ENCODE results near the gene GALNT18. TPM values are rescaled to one million over a fixed set of nuclear protein-coding genes. Genes with fewer than 3 reads are reported as not detected.

The GALNT18 gene
- total RNA-seq, 1 donor from 2014 or later, result 6.6 TPM

- DNase-seq (ENCODE audit: low read depth), result peak; percentile 25
- Histone ChIP-seq H3K4me3 (ENCODE audit: low read depth, low read length) (no peak overlapping the region), H3K27me3 (ENCODE audit: control insufficient read depth, insufficient read depth, low read length) (peaks cover 2% of the 10 kb centered on the region), H3K36me3 (ENCODE audit: control insufficient read depth, insufficient read depth, low read length) (no peaks in the 10 kb centered on the region)
- TF ChIP-seq, protein P1, sequence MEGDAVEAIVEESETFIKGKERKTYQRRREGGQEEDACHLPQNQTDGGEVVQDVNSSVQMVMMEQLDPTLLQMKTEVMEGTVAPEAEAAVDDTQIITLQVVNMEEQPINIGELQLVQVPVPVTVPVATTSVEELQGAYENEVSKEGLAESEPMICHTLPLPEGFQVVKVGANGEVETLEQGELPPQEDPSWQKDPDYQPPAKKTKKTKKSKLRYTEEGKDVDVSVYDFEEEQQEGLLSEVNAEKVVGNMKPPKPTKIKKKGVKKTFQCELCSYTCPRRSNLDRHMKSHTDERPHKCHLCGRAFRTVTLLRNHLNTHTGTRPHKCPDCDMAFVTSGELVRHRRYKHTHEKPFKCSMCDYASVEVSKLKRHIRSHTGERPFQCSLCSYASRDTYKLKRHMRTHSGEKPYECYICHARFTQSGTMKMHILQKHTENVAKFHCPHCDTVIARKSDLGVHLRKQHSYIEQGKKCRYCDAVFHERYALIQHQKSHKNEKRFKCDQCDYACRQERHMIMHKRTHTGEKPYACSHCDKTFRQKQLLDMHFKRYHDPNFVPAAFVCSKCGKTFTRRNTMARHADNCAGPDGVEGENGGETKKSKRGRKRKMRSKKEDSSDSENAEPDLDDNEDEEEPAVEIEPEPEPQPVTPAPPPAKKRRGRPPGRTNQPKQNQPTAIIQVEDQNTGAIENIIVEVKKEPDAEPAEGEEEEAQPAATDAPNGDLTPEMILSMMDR (IDR thresholded peaks at IDR 0.05; ENCODE audit: insufficient read depth, low read length, poor library complexity, severe bottlenecking), result no peak
Measured at GRCh38 chr11:11558826-11559225, 63.0 kb downstream of the GALNT18 start.

- TF ChIP-seq, protein P1 (IDR thresholded peaks at IDR 0.05; ENCODE audit: insufficient read depth, low read length, poor library complexity, severe bottlenecking), result no peak
- Histone ChIP-seq H3K4me3 (ENCODE audit: low read depth, low read length) (no peak overlapping the region), H3K36me3 (ENCODE audit: control insufficient read depth, insufficient read depth, low read length) (no peaks in the 10 kb centered on the region), H3K27me3 (ENCODE audit: control insufficient read depth, insufficient read depth, low read length) (peaks cover 2% of the 10 kb centered on the region)
- DNase-seq (ENCODE audit: low read depth), result no peak
Measured at GRCh38 chr11:11558396-11558795, 63.4 kb downstream of the GALNT18 start.

GRCh38 chr11:11555208-11555607 is 66.6 kb downstream of the GALNT18 start:
- Histone ChIP-seq H3K36me3 (ENCODE audit: control insufficient read depth, insufficient read depth, low read length) (no peaks in the 10 kb centered on the region), H3K4me3 (ENCODE audit: low read depth, low read length) (no peak overlapping the region), H3K27me3 (ENCODE audit: control insufficient read depth, insufficient read depth, low read length) (peaks cover 2% of the 10 kb centered on the region)
- DNase-seq (ENCODE audit: low read depth), result peak; percentile 44
- TF ChIP-seq, protein P1 (IDR thresholded peaks at IDR 0.05; ENCODE audit: insufficient read depth, low read length, poor library complexity, severe bottlenecking), result no peak

- no peak overlapping the region for H3K4me3 ChIP-seq (ENCODE audit: low read depth, low read length)
- H3K27me3 ChIP-seq (ENCODE audit: control insufficient read depth, insufficient read depth, low read length), result peaks cover 2% of the 10 kb centered on the region
- TF ChIP-seq, protein P1 (IDR thresholded peaks at IDR 0.05; ENCODE audit: insufficient read depth, low read length, poor library complexity, severe bottlenecking), result no peak
- no peaks in the 10 kb centered on the region for H3K36me3 ChIP-seq (ENCODE audit: control insufficient read depth, insufficient read depth, low read length)
- no peak for DNase-seq (ENCODE audit: low read depth)
Measured at GRCh38 chr11:11553573-11553972, 68.2 kb downstream of the GALNT18 start.

DNA sequence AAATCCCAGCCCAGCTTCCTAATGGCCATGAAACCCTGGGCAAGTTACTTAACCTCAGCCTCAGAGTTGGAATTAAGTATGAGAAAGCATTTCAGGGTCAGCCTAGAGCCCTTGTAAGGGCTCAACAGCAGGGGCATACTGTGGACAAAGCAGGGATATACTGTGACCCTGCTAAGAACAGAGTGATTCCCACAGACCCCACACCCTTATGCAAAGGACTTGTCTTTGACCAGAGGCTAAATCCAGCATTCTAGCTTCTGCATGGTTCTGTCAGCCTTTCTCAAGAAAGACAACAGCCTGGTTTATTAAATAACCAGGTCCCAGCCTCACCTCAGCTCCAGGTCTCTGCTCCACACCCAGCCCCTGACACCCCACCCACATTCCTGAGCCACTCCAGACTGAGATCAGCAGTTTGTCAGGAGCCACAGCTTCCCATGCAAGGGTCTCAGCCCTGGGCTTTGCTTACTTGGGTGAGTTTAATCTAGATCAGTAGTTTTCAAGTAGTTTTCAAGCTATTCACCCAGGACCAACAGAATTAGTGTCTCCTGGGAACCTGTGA is 69.2 kb downstream of the GALNT18 start:
- H3K4me3 ChIP-seq (ENCODE audit: low read depth, low read length), result no peak overlapping the region
- DNase-seq (ENCODE audit: low read depth), result no peak
- no peaks in the 10 kb centered on the region for H3K36me3 ChIP-seq (ENCODE audit: control insufficient read depth, insufficient read depth, low read length)
- TF ChIP-seq, protein P1 (IDR thresholded peaks at IDR 0.05; ENCODE audit: insufficient read depth, low read length, poor library complexity, severe bottlenecking), result no peak
- peaks cover 2% of the 10 kb centered on the region for H3K27me3 ChIP-seq (ENCODE audit: control insufficient read depth, insufficient read depth, low read length)

DNA sequence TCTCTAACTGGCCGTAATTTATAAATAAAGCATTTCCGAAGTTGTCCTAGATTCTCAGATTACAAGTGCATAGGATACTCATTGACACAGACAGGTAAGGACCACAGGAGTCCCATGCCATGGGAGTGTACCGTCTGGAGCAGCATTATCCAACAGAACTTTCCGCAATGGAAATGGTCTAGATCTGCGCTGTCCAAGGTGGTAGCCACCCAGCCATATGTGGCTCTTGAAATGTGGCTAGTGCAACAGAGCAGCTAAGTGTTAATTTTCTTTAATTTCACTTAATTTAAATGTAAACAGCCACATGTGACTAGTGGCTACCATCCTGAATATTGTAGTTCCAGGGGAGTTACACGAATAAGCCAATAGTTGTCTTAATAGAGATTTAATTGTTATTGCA is 71.3 kb downstream of the GALNT18 start:
- Histone ChIP-seq H3K4me3 (ENCODE audit: low read depth, low read length) (no peak overlapping the region), H3K27me3 (ENCODE audit: control insufficient read depth, insufficient read depth, low read length) (peaks cover 2% of the 10 kb centered on the region), H3K36me3 (ENCODE audit: control insufficient read depth, insufficient read depth, low read length) (no peaks in the 10 kb centered on the region)
- TF ChIP-seq, protein P1 (IDR thresholded peaks at IDR 0.05; ENCODE audit: insufficient read depth, low read length, poor library complexity, severe bottlenecking), result no peak
- no peak for DNase-seq (ENCODE audit: low read depth)
